ENCODE data around the gene SF3A2.
"Not testable (repeated sequence)": the region's sequence is repeated elsewhere in the genome, so short reads cannot be mapped to it uniquely, and the experiment has no call there.

SF3A2 gene

DNA sequence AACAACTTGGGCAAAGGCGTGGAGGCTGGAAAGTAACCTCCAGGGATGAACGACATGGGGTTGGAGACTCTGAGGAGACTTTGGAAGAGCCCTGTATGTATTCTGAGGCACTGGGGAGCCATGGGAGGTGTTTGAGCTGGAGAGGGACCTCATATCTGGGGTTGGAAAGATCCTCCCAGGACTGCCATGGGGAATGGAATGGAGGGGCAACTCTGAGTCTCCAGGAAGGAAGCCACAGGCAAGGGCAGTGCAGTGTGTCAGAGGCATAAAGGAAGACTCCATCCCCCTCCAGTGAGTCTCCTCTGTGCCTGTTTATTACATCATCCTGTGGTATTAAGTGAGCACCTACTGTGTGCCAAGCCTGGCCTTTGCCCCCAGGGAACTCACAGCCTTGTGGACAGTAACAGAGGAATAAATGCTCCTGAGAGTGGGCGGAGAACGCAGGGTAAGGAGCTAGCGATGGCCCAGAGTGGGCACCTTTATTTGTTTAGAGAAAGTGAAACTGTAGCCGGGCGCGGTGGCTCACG, 37.6 kb downstream of the SF3A2 start:
- FAIRE-seq (no peak), DNase-seq (ENCODE audit: low spot score) (peak; percentile 26)

DNA sequence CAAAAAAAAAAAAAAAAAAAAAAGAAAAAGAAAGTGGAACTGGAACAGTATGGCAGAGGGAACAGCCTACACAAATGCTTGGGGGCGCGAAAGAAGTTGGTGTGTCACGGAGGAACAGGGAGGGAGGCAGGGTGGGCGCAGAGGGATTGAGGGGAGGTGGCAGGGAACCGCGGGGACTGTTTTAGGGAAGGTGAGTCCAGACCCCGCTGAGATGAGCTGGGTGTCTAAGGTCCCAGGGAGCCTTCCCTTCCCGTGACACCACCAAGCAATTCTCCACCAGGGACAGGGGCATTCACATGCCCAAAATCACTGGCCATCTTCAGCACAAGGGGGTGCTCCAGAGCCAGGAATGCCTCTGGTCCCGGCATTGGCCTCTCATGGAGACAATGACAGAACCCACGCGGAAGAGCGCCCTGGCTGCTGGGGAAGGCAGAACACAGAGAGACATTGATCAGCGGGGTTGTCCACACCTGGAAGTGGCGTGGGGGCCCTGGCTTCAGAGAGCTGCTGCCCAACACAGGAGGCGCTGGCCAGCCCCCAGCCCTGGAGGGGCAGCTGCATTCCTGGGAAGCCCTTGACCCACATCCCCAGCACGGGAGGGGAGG, 38.4 kb downstream of the SF3A2 start:
- DNase-seq (ENCODE audit: low spot score) = peak; percentile 44
- FAIRE-seq = no peak

- DNase-seq (ENCODE audit: low spot score) (no peak), FAIRE-seq (no peak)
Observed at GRCh38 chr19:2275588-2276428, 39.2 kb downstream of the SF3A2 start.

- FAIRE-seq = no peak
- no peak for DNase-seq (ENCODE audit: low spot score)
Observed at GRCh38 chr19:2276429-2276986, 39.9 kb downstream of the SF3A2 start.

- FAIRE-seq (no peak), DNase-seq (ENCODE audit: low spot score) (no peak)
Observed at GRCh38 chr19:2277138-2277537, 40.5 kb downstream of the SF3A2 start.

GRCh38 chr19:2278459-2279158, 42.0 kb downstream of the SF3A2 start:
- FAIRE-seq (no peak), DNase-seq (ENCODE audit: low spot score) (no peak)

- no peak for FAIRE-seq
Observed at GRCh38 chr19:2280633-2281264, 44.1 kb downstream of the SF3A2 start.

GRCh38 chr19:2281265-2282061, 44.8 kb downstream of the SF3A2 start:
- not testable (repeated sequence) for DNase-seq (ENCODE audit: low spot score); FAIRE-seq

More at GRCh38 chr19:2280633-2281264, 44.1 kb downstream of the SF3A2 start:
- DNase-seq (ENCODE audit: low spot score) = no peak

DNA sequence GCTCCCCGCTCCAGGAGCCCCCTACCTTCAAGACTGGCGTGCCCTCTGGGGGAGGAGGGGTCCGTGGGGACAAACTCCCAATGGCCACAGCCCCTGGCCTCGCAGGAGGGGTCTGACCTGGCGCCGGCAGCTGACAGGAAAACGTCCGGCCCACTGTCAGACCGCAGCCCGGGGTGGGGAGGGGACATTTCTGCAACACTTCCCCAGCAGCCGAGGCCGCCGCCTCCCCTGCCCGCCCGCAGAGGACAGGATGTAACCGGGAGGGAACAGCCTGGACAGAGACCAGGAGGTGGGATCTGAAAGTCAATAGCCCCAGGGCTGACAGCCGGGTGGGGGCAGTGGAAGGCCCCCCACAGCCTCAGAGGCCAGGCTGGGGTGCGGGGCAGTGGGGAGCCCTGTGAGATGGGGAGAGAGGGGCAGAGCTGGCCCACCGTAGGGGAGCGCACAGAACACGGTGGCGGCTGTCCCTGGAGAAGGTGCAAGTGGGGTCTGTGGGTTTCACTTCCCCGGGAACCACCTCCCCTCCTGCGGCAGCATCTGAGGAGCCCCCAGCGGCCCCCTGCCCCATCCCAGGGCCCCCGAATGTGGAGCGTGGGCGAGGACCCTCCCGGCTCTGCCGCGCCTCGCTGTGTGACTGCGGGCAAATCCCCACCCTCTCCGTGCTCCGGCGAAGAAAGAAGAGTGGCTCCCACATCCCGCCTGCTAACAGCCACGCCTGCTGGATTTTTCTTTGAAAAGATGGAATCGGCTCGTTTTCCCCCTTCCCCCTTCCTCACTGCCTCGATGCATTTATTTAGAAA, 45.6 kb downstream of the SF3A2 start, which contains the start of gene PEAK3:
PEAK3 (minus strand) TSS at position 114 of the 800 bp plus-strand sequence. CDS start 1,244 bp downstream, outside the sequence.
- no peak for DNase-seq (ENCODE audit: low spot score)
- FAIRE-seq = no peak

DNA sequence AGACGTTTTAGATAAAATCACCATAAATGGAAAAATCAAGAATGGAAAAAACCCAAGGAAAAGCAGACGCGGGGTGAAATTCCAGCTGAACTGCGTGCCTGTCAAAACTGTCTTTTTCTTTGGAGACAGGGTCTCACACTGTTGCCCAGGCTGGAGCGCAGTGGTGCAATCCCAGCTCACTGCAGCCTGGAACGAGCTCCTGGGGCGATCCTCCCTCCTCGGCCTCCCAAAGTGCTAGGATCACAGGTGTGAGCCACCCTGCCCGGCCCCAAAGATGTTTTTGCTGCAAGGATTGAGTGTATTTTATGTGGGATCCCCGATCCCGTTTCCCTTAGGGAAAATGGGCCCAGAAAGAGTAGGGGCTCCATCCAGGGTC, 46.2 kb downstream of the SF3A2 start:
- FAIRE-seq = no peak
- DNase-seq (ENCODE audit: low spot score) = no peak

GRCh38 chr19:2283835-2284507, 47.3 kb downstream of the SF3A2 start:
- DNase-seq (ENCODE audit: low spot score) (no peak), FAIRE-seq (no peak)

- FAIRE-seq = no peak
- DNase-seq (ENCODE audit: low spot score) = no peak
Observed at GRCh38 chr19:2286402-2287140, 49.9 kb downstream of the SF3A2 start.

DNA sequence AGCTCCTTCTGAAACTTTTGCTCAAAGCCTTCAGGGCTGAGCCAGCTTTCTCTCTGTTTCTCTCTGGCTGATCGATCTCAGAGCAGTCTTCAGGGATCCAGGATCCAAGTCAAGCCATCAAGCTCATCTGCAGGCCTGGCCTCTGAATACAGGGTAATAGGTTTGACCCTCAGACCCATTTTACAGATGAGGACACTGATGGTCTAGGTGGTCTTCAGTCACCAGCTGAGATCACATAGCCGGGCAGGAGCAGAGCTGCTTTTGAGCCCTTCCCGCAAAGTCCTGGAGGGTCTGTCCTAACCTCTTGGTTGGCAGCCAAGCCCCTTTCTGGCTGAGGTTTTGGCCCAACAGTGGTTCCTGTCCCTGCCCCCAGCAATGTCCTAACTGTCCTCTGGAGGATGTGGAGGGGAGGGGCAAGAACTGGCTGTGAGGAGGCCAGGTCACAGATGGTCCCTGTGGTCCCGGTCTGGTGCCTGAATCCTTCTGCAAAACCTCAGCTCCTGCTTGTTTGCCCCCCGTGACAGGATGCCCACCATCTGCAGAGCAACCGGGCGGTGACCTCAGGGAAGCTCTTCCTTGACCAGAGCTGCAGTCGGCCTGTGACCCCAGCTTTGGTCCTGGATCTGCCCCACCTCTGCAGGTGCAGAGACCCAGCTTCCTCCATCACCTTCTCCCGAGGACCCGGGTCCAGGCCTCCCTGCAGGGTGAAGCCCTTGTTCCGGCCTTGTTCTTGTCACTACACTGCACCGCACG, 51.1 kb downstream of the SF3A2 start:
- DNase-seq (ENCODE audit: low spot score) (no peak), FAIRE-seq (no peak)

DNA sequence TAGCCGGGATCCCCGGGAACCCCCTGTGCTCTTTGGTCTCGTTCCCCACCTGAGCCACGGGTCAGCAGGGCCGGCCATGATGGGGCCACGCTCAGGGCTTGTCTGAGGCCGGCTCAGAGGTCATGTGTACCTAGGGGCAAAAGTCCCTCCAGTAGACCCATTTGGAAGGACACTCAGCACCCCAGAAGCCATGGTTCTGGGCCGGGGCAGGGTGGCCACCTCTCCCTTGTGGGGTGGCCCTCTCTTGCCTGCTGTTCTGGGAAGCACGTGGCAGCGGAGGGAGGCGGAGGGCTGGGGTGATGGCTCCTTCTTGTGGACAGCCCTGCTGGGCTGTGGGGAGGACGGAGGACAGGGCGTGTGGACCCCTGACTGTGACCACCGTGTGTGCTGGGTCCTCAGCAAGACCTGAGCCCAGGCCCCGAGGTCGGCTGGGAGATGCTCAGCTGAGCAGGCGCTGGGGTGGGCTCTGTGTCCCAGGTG, 51.8 kb downstream of the SF3A2 start:
- DNase-seq (ENCODE audit: low spot score) = no peak
- FAIRE-seq = no peak

- FAIRE-seq (no peak), DNase-seq (ENCODE audit: low spot score) (no peak)
Observed at GRCh38 chr19:2288818-2289713, 52.4 kb downstream of the SF3A2 start.

- DNase-seq (ENCODE audit: low spot score) (no peak), FAIRE-seq (no peak)
Observed at GRCh38 chr19:2289714-2290435, 53.3 kb downstream of the SF3A2 start.

Data from RCC 7860 (cell line).